GM12878 (cell line): ENCODE data around the gene AKT1. TPM values are rescaled to one million over a fixed set of nuclear protein-coding genes. Genes with fewer than 3 reads are reported as not detected.

Source experiments
- ATAC-seq: fragments of 200-7000 bp; cut with Tn5 transposase; 3 replicates; pipeline ENCODE4 v1.9.1; 2020; ENCODE audit warnings: mild to moderate bottlenecking, moderate library complexity
- BruUV-seq: library from RNA; stranded (reverse); fragments of 400-500 nt; replicated peaks from 2 replicates; lab custom pipeline; 2021; lab: Mats Ljungman, UMichigan
- CTCF ChIA-PET: fragments of 300-600 bp; sonication (Branson Sonifier 250); formaldehyde crosslinking; extraction: SDS; loops from one replicate; lab custom pipeline; 2021; ENCODE audit warnings: inconsistent platforms; lab: Yijun Ruan, JAX
- POLR2A ChIA-PET: fragments of 350-600 bp; formaldehyde crosslinking; extraction: SDS; loops from one replicate; lab custom pipeline; 2021; ENCODE audit warnings: inconsistent platforms; lab: Charles Lee
- RAD21 ChIA-PET: fragments of 300-600 bp; sonication (Branson Sonifier 250); formaldehyde crosslinking; loops from one replicate; lab custom pipeline; 2023; ENCODE audit warnings: antibody characterized with exemption; ENCODE audit not compliant: unreplicated experiment; lab: Charles Lee
- SMC1A ChIA-PET: fragments of 300-600 bp; sonication (Branson Sonifier 250); formaldehyde crosslinking; loops from one replicate; lab custom pipeline; 2023; ENCODE audit not compliant: unreplicated experiment, uncharacterized antibody; lab: Charles Lee
- DNase-seq: peaks from one replicate; pipeline ENCODE4 v3.0.0-alpha.2; 2011; ENCODE audit warnings: low read depth, low spot score
- FAIRE-seq: peaks from 3 replicates; lab custom pipeline; 2011; peaks lifted over from hg19 to GRCh38; lab: Jason Lieb, UNC
- H2AFZ ChIP-seq: 2 replicates; pipeline ENCODE4 v1.6.0; 2011; ENCODE audit warnings: low read depth, low read length, control low read depth; ENCODE audit not compliant: control insufficient read depth
- H3K27ac ChIP-seq: 2 replicates; pipeline ENCODE4 v1.5.1; 2011; ENCODE audit warnings: control low read depth; ENCODE audit not compliant: control insufficient read depth, insufficient read depth
- H3K27me3 ChIP-seq, 2 experiments: replicated peaks in 1 of 2; 2 replicates each; pipeline versions ENCODE4 v1.6.0 to v1.6.1; 2011; ENCODE audit warnings: low read length in 1 of 2; ENCODE audit not compliant: control insufficient read depth in 2 of 2, insufficient read depth in 2 of 2
- H3K36me3 ChIP-seq, 2 experiments: 2 replicates each; pipeline ENCODE4 v1.5.1; 2011; ENCODE audit warnings: low read length in 1 of 2; ENCODE audit not compliant: control insufficient read depth in 2 of 2, insufficient read depth in 2 of 2
- H3K4me1 ChIP-seq: 2 replicates; pipeline ENCODE4 v1.6.1; 2011; ENCODE audit warnings: mild to moderate bottlenecking, low read length, moderate library complexity, mixed read lengths; ENCODE audit not compliant: control insufficient read depth, insufficient read depth
- H3K4me2 ChIP-seq: 2 replicates; pipeline ENCODE4 v1.6.0; 2011; ENCODE audit warnings: control low read depth; ENCODE audit not compliant: control insufficient read depth, insufficient read depth
- H3K4me3 ChIP-seq: fragments of 200-600 bp; sonication (generic); 2 replicates; pipeline ENCODE4 v1.5.1; 2016
- H3K79me2 ChIP-seq: 2 replicates; pipeline ENCODE4 v1.6.0; 2011; ENCODE audit warnings: low read length; ENCODE audit not compliant: control insufficient read depth, insufficient read depth
- H3K9ac ChIP-seq: 2 replicates; pipeline ENCODE4 v1.8.0; 2011; ENCODE audit warnings: low read length, control low read depth, mixed read lengths; ENCODE audit not compliant: control insufficient read depth, insufficient read depth
- H3K9me3 ChIP-seq: replicated peaks from 3 replicates; pipeline ENCODE4 v1.5.1; 2011; ENCODE audit warnings: mild to moderate bottlenecking, low read length; ENCODE audit not compliant: control insufficient read depth, insufficient read depth
- H4K20me1 ChIP-seq: 2 replicates; pipeline ENCODE4 v1.6.0; 2011; ENCODE audit not compliant: control insufficient read depth, insufficient read depth
- CREB1 ChIP-seq: IDR thresholded peaks from 2 replicates; pipeline ENCODE4 v1.6.1; 2012; ENCODE audit warnings: low read depth, mild to moderate bottlenecking, inconsistent platforms
- CTCF ChIP-seq, 3 experiments: IDR thresholded peaks in 2 of 3; conservative IDR thresholded peaks in 1 of 3; 2 replicates each; pipeline ENCODE4 v1.5.1; 2011; ENCODE audit warnings: low read depth in 3 of 3, low read length in 3 of 3, mild to moderate bottlenecking in 3 of 3, control low read depth in 2 of 3, moderate library complexity in 2 of 3, inconsistent platforms in 1 of 3, mixed read lengths in 1 of 3; ENCODE audit not compliant: control insufficient read depth in 2 of 3, insufficient read depth in 1 of 3; ENCODE audit errors: extremely low read depth in 1 of 3
- EP300 ChIP-seq, 2 experiments: fragments of 150-350 bp in 1 of 2; IDR thresholded peaks; 2 replicates each; pipeline ENCODE4 v1.6.1; 2011 to 2012; ENCODE audit warnings: low read depth in 2 of 2, low read length in 2 of 2, borderline replicate concordance in 1 of 2, improper control_type of control experiment in 1 of 2, inconsistent platforms in 1 of 2; ENCODE audit not compliant: control insufficient read depth in 1 of 2
- FOS ChIP-seq: IDR thresholded peaks from 3 replicates; pipeline ENCODE4 v1.6.1; 2011; ENCODE audit warnings: borderline replicate concordance; ENCODE audit not compliant: insufficient read length; ENCODE audit errors: extremely low read depth
- IRF3 ChIP-seq: fragments of 450-650 bp; IDR thresholded peaks from 2 replicates; pipeline ENCODE4 v1.6.1; 2014; ENCODE audit warnings: mild to moderate bottlenecking
- MAX ChIP-seq: IDR thresholded peaks from 2 replicates; pipeline ENCODE4 v1.6.1; 2012; ENCODE audit warnings: low read depth, low read length, improper control_type of control experiment
- MEF2B ChIP-seq: fragments of 450-650 bp; IDR thresholded peaks from 2 replicates; pipeline ENCODE4 v1.6.1; 2018; ENCODE audit warnings: mild to moderate bottlenecking, moderate library complexity; ENCODE audit not compliant: partially characterized antibody, poor library complexity, severe bottlenecking
- MXI1 ChIP-seq: fragments of 150-350 bp; IDR thresholded peaks from 2 replicates; pipeline ENCODE4 v1.6.1; 2011; ENCODE audit warnings: low read depth, mild to moderate bottlenecking, inconsistent platforms, low read length, improper control_type of control experiment
- NFIC ChIP-seq: IDR thresholded peaks from 2 replicates; pipeline ENCODE4 v1.6.1; 2012; ENCODE audit warnings: low read depth, mild to moderate bottlenecking, inconsistent platforms, low read length, moderate library complexity
- PKNOX1 ChIP-seq: fragments of 450-650 bp; IDR thresholded peaks from 2 replicates; pipeline ENCODE4 v1.6.1; 2016; ENCODE audit warnings: mild to moderate bottlenecking
- RUNX3 ChIP-seq: IDR thresholded peaks from 2 replicates; pipeline ENCODE4 v1.6.1; 2012; ENCODE audit warnings: low read length, inconsistent platforms
- SMC3 ChIP-seq: IDR thresholded peaks from 2 replicates; pipeline ENCODE4 v1.6.1; 2011; ENCODE audit warnings: low read length, improper control_type of control experiment, borderline replicate concordance
- TBL1XR1 ChIP-seq: IDR thresholded peaks from 2 replicates; pipeline ENCODE4 v1.6.1; 2012; ENCODE audit warnings: low read depth, low read length, improper control_type of control experiment
- TCF12 ChIP-seq: IDR thresholded peaks from 2 replicates; pipeline ENCODE4 v1.6.1; 2011; ENCODE audit warnings: low read depth, mild to moderate bottlenecking, low read length
- TCF3 ChIP-seq: IDR thresholded peaks from 2 replicates; pipeline ENCODE4 v1.6.1; 2012; ENCODE audit warnings: low read depth, mild to moderate bottlenecking, low read length, borderline replicate concordance; ENCODE audit not compliant: insufficient read depth
- TCF7 ChIP-seq: IDR thresholded peaks from 2 replicates; pipeline ENCODE4 v1.6.1; 2014; ENCODE audit warnings: antibody characterized with exemption, borderline replicate concordance
- ZNF207 ChIP-seq: fragments of 450-650 bp; IDR thresholded peaks from 2 replicates; pipeline ENCODE4 v1.6.1; 2014; ENCODE audit warnings: antibody characterized with exemption, mild to moderate bottlenecking, borderline replicate concordance
- ZNF217 ChIP-seq: fragments of 450-650 bp; IDR thresholded peaks from 2 replicates; pipeline ENCODE4 v1.6.1; 2017; ENCODE audit warnings: antibody characterized with exemption, mild to moderate bottlenecking
- ZNF24 ChIP-seq: fragments of 450-650 bp; IDR thresholded peaks from 2 replicates; pipeline ENCODE4 v1.6.1; 2017; ENCODE audit warnings: antibody characterized with exemption, mild to moderate bottlenecking
- ZNF384 ChIP-seq: IDR thresholded peaks from 2 replicates; pipeline ENCODE4 v1.6.1; 2012; ENCODE audit warnings: low read depth, mild to moderate bottlenecking, low read length, improper control_type of control experiment, borderline replicate concordance
- WGBS: methylation state at CpG from one replicate; pipeline ENCODE4 v1.1.6; 2016; ENCODE audit warnings: low lambda C conversion rate; ENCODE audit not compliant: insufficient replicate concordance, insufficient coverage; ENCODE audit errors: missing lambda C conversion rate; 5-methylcytosine and 5-hydroxymethylcytosine counted together
- in situ Hi-C: fragments of 300-500 bp; cut with MboI; formaldehyde crosslinking; loops from 9 replicates; pipeline ENCODE4 v1.14.3; 2018; ENCODE audit warnings: mixed read lengths
- intact Hi-C: fragments of 100-400 bp; cut with micrococcal nuclease; formaldehyde crosslinking; loops from one replicate; pipeline ENCODE4 v1.14.2; 2022; ENCODE audit not compliant: unreplicated experiment
- polyA plus RNA-seq, 11 experiments: library from polyadenylated mRNA; depleted of rRNA in 4 of 11; unstranded in 6 of 11; stranded (reverse) in 5 of 11; fragments of >200 nt; fragmentation: Nextera tagmentation in 4 of 11; fragmentation: Illumina TruSeq in 1 of 11; extraction: Ambion mirVana in 4 of 11; extraction: Trizol in 1 of 11; gene quantifications; 1 replicate in 1 of 11; 2 replicates in 10 of 11; pipeline versions ENCODE4 v1.2.1 to v1.2.3, GENCODE V29; 2011 to 2016; ENCODE audit warnings: inconsistent platforms in 2 of 11, missing spikeins in 2 of 11, low read depth in 1 of 11
- total RNA-seq, 4 experiments: library from RNA; depleted of rRNA in 3 of 4; stranded (reverse); fragments of >200 nt in 3 of 4; fragmentation: Illumina TruSeq in 1 of 4; extraction: Trizol in 1 of 4; gene quantifications; 2 replicates each; pipeline versions ENCODE4 v1.2.1 to v1.2.3, GENCODE V29; 2013 to 2021

AKT1 gene
- total and polyA plus RNA-seq, 10 of the 15 experiments (the other 5 are each of a cell fraction or from before 2014, with no cell fraction given), result 0.63 to 110 (median 58.9) TPM

- FAIRE-seq (no peak), DNase-seq (no peak), ATAC-seq (no peak)
- intact Hi-C loops, result no loop called here
- no peak overlapping the region for H2AFZ ChIP-seq
- H4K20me1 ChIP-seq, result no peaks in the 10 kb centered on the region; the same call in none of the 2 replicates
- TF ChIP-seq MAX (no peak), RUNX3 (no peak), CREB1 (no peak), MEF2B (no peak), TCF3 (no peak), ZNF384 (no peak), EP300 (IDR thresholded peaks at IDR 0.05; ENCODE audit: borderline replicate concordance in 1 of 2, control insufficient read depth in 1 of 2, low read depth in 2 of 2, low read length in 2 of 2) (no peak), MXI1 (no peak), ZNF207 (no peak), TCF12 (no peak), ZNF24 (no peak), PKNOX1 (no peak), IRF3 (no peak), ZNF217 (no peak), CTCF (IDR thresholded peaks at IDR 0.05 in 2 of 3, conservative IDR thresholded peaks at IDR 0.05 in 1 of 3; ENCODE audit: control insufficient read depth in 2 of 3, extremely low read depth in 1 of 3, insufficient read depth in 1 of 3, low read depth in 3 of 3, low read length in 3 of 3) (no peak), FOS (no peak), TCF7 (no peak), SMC3 (no peak), NFIC (no peak), TBL1XR1 (no peak)
- no peaks in the 10 kb centered on the region for H3K4me1 ChIP-seq
- 42% methylated on average over 4 of the region's 4 CpGs for WGBS
- H3K36me3 ChIP-seq, result no peaks in the 10 kb centered on the region
- H3K9me3 ChIP-seq, result no peaks in the 10 kb centered on the region
- H3K27ac ChIP-seq, result no peak overlapping the region
- POLR2A ChIA-PET, result no interaction called here
- BruUV-seq, result no TSS peak
- H3K27me3 ChIP-seq, result peaks cover 8 to 11% of the 10 kb centered on the region in 2 experiments
- H3K4me3 ChIP-seq, result no peak overlapping the region
- H3K4me2 ChIP-seq, result no peak overlapping the region
- CTCF ChIA-PET, result no interaction called here
- no peak overlapping the region for H3K9ac ChIP-seq
- in situ Hi-C loops, result no loop called here
- no peaks in the 10 kb centered on the region for H3K79me2 ChIP-seq
- RAD21 ChIA-PET, result no interaction called here
- SMC1A ChIA-PET, result no interaction called here
Observed at GRCh38 chr14:104845033-104845666, 49.6 kb upstream of the AKT1 start.
